GM10266 (cell line): ENCODE measurements around the gene DKK3.

Experiments used
- DNase-seq: peaks from one replicate; pipeline ENCODE4 v3.0.0; 2012; ENCODE audit errors: extremely low spot score
- TF ChIP-seq, protein P1 (sequence below): IDR thresholded peaks from 2 replicates; pipeline ENCODE4 v1.5.1; 2012; ENCODE audit warnings: mild to moderate bottlenecking, low read depth; ENCODE audit not compliant: control insufficient read depth, insufficient read depth; ENCODE audit errors: missing control alignments

Gene DKK3

DNA sequence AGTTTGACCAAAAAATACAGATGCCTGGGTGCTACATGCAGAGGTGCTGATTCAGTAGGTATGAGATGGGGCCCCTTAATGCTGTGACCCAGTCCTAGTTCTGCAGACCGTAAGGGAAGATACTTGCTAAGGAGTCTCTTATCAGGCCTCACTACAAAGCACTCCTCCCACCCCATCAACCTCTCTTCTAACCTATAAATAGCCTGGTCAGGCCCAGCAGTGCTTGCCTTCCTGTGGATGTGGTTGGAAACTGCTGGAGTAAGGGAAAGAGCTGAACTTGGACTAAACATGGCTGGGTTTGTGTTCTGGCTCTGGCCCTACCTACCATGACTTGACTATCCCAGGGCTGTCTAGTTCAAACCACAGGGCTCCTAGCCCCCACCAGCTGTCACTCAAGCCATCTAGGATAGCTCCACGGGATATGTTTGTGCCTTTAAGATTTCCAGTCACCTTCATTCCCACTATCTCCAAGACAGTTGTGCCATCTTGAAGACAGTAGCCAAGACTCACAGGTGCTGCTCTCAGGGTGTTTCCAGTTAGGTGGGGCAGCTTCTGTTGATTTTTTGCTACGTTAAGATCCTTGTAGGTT, 9.5 kb upstream of the DKK3 start:
- no peak for DNase-seq
- TF ChIP-seq, protein P1, sequence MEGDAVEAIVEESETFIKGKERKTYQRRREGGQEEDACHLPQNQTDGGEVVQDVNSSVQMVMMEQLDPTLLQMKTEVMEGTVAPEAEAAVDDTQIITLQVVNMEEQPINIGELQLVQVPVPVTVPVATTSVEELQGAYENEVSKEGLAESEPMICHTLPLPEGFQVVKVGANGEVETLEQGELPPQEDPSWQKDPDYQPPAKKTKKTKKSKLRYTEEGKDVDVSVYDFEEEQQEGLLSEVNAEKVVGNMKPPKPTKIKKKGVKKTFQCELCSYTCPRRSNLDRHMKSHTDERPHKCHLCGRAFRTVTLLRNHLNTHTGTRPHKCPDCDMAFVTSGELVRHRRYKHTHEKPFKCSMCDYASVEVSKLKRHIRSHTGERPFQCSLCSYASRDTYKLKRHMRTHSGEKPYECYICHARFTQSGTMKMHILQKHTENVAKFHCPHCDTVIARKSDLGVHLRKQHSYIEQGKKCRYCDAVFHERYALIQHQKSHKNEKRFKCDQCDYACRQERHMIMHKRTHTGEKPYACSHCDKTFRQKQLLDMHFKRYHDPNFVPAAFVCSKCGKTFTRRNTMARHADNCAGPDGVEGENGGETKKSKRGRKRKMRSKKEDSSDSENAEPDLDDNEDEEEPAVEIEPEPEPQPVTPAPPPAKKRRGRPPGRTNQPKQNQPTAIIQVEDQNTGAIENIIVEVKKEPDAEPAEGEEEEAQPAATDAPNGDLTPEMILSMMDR = no peak

DNA sequence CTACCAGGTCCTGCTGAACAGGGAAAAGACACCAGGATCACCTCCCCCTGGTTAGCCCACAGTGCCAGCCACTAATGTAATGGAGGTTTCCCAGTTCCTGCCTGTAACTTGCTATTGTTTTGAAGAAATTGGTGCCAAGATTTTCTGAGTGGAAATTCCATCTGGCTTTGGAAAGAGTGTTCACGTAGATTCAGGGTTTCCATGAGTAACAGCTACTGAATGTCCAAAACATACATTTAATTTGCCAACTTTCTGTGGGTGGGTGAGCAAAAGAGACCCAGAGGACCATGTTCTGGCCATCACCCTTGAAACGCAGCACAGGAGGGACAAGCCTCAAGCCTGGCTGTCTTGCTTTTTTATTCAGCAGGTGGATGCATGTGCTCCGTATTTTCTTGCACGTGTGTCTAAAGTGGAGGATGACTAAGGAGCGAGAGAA, 8.8 kb upstream of the DKK3 start:
- TF ChIP-seq, protein P1 = no peak
- DNase-seq = no peak

DNA sequence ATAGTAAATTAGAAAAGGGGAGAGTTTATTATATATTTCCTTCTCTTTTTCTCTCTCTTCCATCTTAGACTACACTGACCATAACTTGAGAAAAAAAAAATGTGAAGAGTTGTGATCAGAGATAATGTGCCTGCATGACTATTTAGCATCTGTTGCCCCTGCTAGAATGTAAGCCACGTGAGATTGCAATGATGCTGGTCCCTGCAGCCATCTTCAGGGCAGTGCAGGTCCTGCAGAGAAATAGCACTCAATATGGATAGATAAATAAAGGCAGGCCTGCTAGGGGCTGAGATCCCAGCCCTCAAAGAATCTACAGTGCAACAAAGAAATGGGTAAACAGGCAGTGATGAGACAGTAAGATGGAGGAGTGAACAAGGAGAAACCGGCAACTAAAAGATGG, 7.8 kb upstream of the DKK3 start:
- TF ChIP-seq, protein P1 = no peak
- DNase-seq = no peak

DNA sequence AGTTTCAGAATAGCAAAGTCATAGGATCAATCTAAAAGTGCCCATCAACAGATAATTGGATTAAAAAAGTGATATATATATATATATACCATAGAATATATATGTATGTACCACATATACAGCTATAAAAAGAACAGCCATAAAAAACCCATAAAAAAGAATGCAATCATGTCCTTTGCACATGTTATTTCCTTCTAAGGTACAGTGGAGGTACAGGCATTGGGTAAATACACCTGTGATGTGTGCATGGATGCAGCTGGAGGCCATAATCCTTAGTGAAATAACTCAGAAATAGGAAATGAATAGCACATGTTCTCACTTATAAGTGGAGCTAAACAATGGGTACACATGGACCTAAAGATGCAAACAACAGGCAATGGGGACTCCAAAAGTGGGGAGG, 7.1 kb upstream of the DKK3 start:
- no peak for DNase-seq

DNA sequence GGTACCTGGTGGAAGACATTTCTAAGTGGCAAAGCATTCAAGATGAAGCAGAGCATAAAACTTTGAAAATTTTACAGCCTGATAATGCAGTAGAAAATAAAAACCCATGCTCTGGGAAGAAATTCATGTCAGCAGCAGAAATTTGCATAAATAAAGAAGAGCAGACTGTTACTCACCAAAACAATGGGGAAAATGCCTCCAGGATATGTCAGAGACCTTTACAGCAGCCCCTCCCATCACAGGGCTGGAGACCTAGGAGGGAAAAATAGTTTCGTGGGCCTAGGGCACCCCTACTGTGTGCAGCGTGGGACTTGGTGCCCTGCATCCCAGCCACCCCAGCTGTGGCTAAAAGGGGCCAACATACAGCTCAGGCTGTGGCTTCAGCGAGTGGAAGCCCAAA, 5.4 kb upstream of the DKK3 start:
- no peak for DNase-seq
- TF ChIP-seq, protein P1 = no peak

More for the DNA sequence above, 7.1 kb upstream of the DKK3 start:
- TF ChIP-seq, protein P1 = no peak

DNA sequence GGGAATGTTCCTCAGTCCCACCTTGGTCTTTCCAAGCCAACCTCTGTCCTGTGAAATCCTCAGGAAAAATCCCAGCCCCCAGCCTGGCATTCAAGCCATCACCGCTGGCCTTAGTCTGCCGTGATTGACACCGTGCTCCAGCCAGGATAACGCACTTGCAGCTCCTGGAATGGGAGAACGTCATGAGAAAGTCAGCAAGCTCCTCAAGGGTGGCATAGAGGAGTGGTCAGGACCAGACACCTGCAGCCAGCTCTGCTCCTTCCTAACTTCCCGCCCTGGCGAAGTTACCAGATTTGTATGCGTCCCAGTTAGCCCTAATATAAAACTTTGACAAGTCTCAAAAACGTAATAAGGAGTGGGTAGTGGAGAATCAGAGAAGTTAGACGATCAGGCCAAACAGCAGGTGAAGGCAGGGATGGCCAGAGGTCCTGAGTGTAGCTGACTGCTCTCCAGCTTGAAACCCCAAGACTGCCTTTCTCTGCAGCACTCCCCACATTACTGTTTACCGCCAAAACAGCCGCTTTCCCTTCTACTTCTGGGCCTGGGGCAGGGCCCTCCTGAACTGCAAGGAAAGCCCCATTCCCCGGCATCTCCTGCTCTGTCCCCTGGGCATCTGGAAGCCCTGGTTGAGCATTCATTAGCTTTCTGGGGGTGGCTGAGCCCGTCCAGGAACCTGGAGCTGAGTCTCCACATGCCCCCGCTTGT, 1.3 kb upstream of the DKK3 start:
- TF ChIP-seq, protein P1 = no peak
- DNase-seq = no peak
